ENCODE data around the gene BLACAT1.

GRCh38 chr1:205421798-205422197, 34.0 kb downstream of the BLACAT1 start, which contains the start of gene LEMD1:
- TF ChIP-seq CTCF (IDR thresholded peaks at IDR 0.05) (no peak), POLR2A (IDR thresholded peaks at IDR 0.05) (no peak)
